Measurements from ENCODE around the gene NIT1. TPM values are rescaled to one million over a fixed set of nuclear protein-coding genes. Genes with fewer than 3 reads are reported as not detected.
A peak's percentile ranks its signal among the peaks of the same experiment; 100 is the strongest.

The NIT1 gene
- total and polyA plus RNA-seq, 9 of the 15 experiments (the other 6 are each of a cell fraction or from before 2014, with no cell fraction given), result 18.4 to 76.0 (median 33.7) TPM

DNA sequence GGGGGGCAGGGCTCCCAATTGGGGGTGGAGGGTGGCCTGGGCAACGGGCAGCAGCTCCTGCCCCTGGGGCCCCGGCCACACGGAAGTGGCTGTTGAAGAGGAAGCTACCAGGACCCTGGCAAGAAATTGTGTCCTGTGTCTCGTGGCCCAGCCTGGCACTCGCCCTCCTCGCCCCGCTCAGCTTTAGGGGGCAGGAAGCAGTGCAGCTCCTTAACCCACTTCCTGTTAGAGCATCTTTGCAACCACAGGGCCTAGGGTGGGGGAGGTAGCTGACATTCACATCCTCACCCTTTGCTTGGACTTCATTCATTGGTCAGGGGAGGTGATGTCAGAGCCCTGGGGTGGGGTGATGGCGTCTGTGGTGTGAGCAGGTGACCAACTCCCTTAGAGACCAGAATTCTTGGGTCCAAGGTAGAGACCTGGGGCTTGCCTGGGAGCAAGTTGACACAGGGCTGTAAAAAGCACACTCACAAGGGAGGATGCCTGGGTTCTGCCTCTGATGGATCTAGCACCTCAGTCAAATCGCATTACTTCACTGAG lies 48.1 kb upstream of the NIT1 start, which contains the start of gene ARHGAP30 (continued):
- TF ChIP-seq, protein P1, sequence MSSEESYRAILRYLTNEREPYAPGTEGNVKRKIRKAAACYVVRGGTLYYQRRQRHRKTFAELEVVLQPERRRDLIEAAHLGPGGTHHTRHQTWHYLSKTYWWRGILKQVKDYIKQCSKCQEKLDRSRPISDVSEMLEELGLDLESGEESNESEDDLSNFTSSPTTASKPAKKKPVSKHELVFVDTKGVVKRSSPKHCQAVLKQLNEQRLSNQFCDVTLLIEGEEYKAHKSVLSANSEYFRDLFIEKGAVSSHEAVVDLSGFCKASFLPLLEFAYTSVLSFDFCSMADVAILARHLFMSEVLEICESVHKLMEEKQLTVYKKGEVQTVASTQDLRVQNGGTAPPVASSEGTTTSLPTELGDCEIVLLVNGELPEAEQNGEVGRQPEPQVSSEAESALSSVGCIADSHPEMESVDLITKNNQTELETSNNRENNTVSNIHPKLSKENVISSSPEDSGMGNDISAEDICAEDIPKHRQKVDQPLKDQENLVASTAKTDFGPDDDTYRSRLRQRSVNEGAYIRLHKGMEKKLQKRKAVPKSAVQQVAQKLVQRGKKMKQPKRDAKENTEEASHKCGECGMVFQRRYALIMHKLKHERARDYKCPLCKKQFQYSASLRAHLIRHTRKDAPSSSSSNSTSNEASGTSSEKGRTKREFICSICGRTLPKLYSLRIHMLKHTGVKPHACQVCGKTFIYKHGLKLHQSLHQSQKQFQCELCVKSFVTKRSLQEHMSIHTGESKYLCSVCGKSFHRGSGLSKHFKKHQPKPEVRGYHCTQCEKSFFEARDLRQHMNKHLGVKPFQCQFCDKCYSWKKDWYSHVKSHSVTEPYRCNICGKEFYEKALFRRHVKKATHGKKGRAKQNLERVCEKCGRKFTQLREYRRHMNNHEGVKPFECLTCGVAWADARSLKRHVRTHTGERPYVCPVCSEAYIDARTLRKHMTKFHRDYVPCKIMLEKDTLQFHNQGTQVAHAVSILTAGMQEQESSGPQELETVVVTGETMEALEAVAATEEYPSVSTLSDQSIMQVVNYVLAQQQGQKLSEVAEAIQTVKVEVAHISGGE (CRISPR knock-in tag; IDR thresholded peaks at IDR 0.05), result 0 out of 6 replicates have a peak, but pooled peaks of 1 of the 3 experiments have one; percentile 22

GRCh38 chr1:161070761-161071160 lies 47.1 kb upstream of the NIT1 start:
- intact Hi-C loops (cut with micrococcal nuclease) (loop anchor here (1.0 to 10.0 kb wide), 2 partner anchors 64 to 107 kb away; partner anchors contain the start of genes B4GALT3 and DEDD), in situ Hi-C loops (cut with MboI) (no loop called here)
- Histone ChIP-seq H3K79me2 (ENCODE audit: control insufficient read depth, insufficient read depth, low read length) (no peaks in the 10 kb centered on the region), H3K27ac (ENCODE audit: extremely low read depth, low read depth, low read length) (no peak overlapping the region), H3K4me2 (ENCODE audit: insufficient read depth, low read length) (no peak overlapping the region), H4K20me1 (replicated peaks; ENCODE audit: control insufficient read depth, insufficient read depth, low read length) (no peaks in the 10 kb centered on the region), H3K9ac (ENCODE audit: insufficient read depth in 1 of 2, low read depth in 2 of 2, low read length in 2 of 2) (no peak overlapping the region), H3K36me3 (ENCODE audit: control insufficient read depth, insufficient read depth, low read length) (no peaks in the 10 kb centered on the region), H3K4me3 (no peak overlapping the region), H3K27me3 (ENCODE audit: control insufficient read depth in 2 of 2, insufficient read depth in 2 of 2, low read length in 2 of 2) (no peaks in the 10 kb centered on the region), H3K9me1 (ENCODE audit: control insufficient read depth, insufficient read depth, low read length) (no peaks in the 10 kb centered on the region), H3K4me1 (replicated peaks in 1 of 2; ENCODE audit: control insufficient read depth in 2 of 2, insufficient read depth in 2 of 2, low read length in 2 of 2) (peaks cover 22 to 26% of the 10 kb centered on the region in 2 experiments), H3K9me3 (replicated peaks; ENCODE audit: control insufficient read depth, insufficient read depth, low read depth, low read length) (no peaks in the 10 kb centered on the region), H2AFZ (ENCODE audit: low read depth, low read length) (no peak overlapping the region)
- ATAC-seq, result no peak
- BruUV-seq (replicated peaks), result no TSS peak
- WGBS (ENCODE audit: insufficient coverage, low coverage, missing lambda C conversion rate), result 41% methylated on average over 4 of the region's 4 CpGs
- POLR2A ChIA-PET, result interaction anchor here (1.0 to 1.1 kb wide), 3 partner anchors 8 to 24 kb away, joined by 3 to 4 read pairs (median 3); no protein-coding TSS in a partner anchor
- CTCF ChIA-PET (ENCODE audit: low intra/inter-chr PET ratio), result interaction anchor here (0.7 to 0.9 kb wide), 2 partner anchors 107 to 195 kb away, joined by 3 to 6 read pairs; no protein-coding TSS in a partner anchor
- DNase-seq (ENCODE audit: extremely low read depth in 1 of 4, low spot score in 3 of 4), result no peak
- FAIRE-seq, result no peak
- TF ChIP-seq ZNF347 (CRISPR knock-in tag; IDR thresholded peaks at IDR 0.05; ENCODE audit: low read depth), result no peak
- no peak for TF ChIP-seq ZNF146 (CRISPR knock-in tag; IDR thresholded peaks at IDR 0.05; ENCODE audit: unreplicated experiment)
- TF ChIP-seq CHCHD3 (CRISPR knock-in tag; IDR thresholded peaks at IDR 0.05), result no peak
- TF ChIP-seq ZNF695 (CRISPR knock-in tag; IDR thresholded peaks at IDR 0.05), result no peak
- no peak for TF ChIP-seq GABPA (tag; conservative IDR thresholded peaks at IDR 0.05; ENCODE audit: low read depth)
- no peak for TF ChIP-seq CGGBP1 (CRISPR knock-in tag; IDR thresholded peaks at IDR 0.05)
- no peak for TF ChIP-seq TBP (optimal IDR thresholded peaks at IDR 0.05; ENCODE audit: low read depth, low read length)
- TF ChIP-seq, protein P2, sequence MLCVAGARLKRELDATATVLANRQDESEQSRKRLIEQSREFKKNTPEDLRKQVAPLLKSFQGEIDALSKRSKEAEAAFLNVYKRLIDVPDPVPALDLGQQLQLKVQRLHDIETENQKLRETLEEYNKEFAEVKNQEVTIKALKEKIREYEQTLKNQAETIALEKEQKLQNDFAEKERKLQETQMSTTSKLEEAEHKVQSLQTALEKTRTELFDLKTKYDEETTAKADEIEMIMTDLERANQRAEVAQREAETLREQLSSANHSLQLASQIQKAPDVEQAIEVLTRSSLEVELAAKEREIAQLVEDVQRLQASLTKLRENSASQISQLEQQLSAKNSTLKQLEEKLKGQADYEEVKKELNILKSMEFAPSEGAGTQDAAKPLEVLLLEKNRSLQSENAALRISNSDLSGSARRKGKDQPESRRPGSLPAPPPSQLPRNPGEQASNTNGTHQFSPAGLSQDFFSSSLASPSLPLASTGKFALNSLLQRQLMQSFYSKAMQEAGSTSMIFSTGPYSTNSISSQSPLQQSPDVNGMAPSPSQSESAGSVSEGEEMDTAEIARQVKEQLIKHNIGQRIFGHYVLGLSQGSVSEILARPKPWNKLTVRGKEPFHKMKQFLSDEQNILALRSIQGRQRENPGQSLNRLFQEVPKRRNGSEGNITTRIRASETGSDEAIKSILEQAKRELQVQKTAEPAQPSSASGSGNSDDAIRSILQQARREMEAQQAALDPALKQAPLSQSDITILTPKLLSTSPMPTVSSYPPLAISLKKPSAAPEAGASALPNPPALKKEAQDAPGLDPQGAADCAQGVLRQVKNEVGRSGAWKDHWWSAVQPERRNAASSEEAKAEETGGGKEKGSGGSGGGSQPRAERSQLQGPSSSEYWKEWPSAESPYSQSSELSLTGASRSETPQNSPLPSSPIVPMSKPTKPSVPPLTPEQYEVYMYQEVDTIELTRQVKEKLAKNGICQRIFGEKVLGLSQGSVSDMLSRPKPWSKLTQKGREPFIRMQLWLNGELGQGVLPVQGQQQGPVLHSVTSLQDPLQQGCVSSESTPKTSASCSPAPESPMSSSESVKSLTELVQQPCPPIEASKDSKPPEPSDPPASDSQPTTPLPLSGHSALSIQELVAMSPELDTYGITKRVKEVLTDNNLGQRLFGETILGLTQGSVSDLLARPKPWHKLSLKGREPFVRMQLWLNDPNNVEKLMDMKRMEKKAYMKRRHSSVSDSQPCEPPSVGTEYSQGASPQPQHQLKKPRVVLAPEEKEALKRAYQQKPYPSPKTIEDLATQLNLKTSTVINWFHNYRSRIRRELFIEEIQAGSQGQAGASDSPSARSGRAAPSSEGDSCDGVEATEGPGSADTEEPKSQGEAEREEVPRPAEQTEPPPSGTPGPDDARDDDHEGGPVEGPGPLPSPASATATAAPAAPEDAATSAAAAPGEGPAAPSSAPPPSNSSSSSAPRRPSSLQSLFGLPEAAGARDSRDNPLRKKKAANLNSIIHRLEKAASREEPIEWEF (CRISPR knock-in tag; IDR thresholded peaks at IDR 0.05), result no peak
- TF ChIP-seq MCM3 (IDR thresholded peaks at IDR 0.05), result no peak
- no peak for TF ChIP-seq PYGO2 (tag; IDR thresholded peaks at IDR 0.05)

All from K562 (cell line).